Glutamatergic neuron (in vitro differentiated cells): ENCODE results near the gene SDF4. TPM values are rescaled to one million over a fixed set of nuclear protein-coding genes. Genes with fewer than 3 reads are reported as not detected.

Experiments used
- DNase-seq: peaks from one replicate; pipeline ENCODE4 v3.0.0; 2022
- H3K27ac Mint-ChIP-seq: one replicate; pipeline ENCODE4 v1.8.0; 2020; ENCODE audit warnings: mild to moderate bottlenecking, mixed read lengths, inconsistent platforms; ENCODE audit not compliant: unreplicated experiment
- H3K27me3 Mint-ChIP-seq: one replicate; pipeline ENCODE4 v1.8.0; 2020; ENCODE audit warnings: mild to moderate bottlenecking, moderate library complexity, mixed read lengths, inconsistent platforms; ENCODE audit not compliant: unreplicated experiment
- H3K36me3 Mint-ChIP-seq: one replicate; pipeline ENCODE4 v1.8.0; 2020; ENCODE audit warnings: mild to moderate bottlenecking, mixed read lengths, inconsistent platforms; ENCODE audit not compliant: unreplicated experiment
- H3K4me1 Mint-ChIP-seq: one replicate; pipeline ENCODE4 v1.8.0; 2020; ENCODE audit warnings: mild to moderate bottlenecking, low read depth, mixed read lengths, inconsistent platforms; ENCODE audit not compliant: unreplicated experiment
- H3K4me3 Mint-ChIP-seq: one replicate; pipeline ENCODE4 v1.8.0; 2020; ENCODE audit warnings: mild to moderate bottlenecking, mixed read lengths, inconsistent platforms; ENCODE audit not compliant: unreplicated experiment
- H3K9me3 Mint-ChIP-seq: one replicate; pipeline ENCODE4 v1.8.0; 2020; ENCODE audit warnings: mild to moderate bottlenecking, moderate library complexity, mixed read lengths, inconsistent platforms; ENCODE audit not compliant: unreplicated experiment
- total RNA-seq: library from RNA; stranded (reverse); fragmentation: NEBNext Ultra II Directional; extraction: Animal tissue kit (Norgen Biotek cat#: 25700); gene quantifications from one replicate; pipeline ENCODE4 v1.2.1, GENCODE V29; 2021; ENCODE audit not compliant: unreplicated experiment
- TF ChIP-seq, protein P1 (sequence below): fragments of 200-600 bp; sonication (generic); IDR thresholded peaks from one replicate; pipeline ENCODE4 v1.5.0; 2021; ENCODE audit not compliant: partially characterized antibody, unreplicated experiment

The SDF4 gene
- total RNA-seq, 1 donor from 2014 or later: 89.2 TPM

- TF ChIP-seq, protein P1, sequence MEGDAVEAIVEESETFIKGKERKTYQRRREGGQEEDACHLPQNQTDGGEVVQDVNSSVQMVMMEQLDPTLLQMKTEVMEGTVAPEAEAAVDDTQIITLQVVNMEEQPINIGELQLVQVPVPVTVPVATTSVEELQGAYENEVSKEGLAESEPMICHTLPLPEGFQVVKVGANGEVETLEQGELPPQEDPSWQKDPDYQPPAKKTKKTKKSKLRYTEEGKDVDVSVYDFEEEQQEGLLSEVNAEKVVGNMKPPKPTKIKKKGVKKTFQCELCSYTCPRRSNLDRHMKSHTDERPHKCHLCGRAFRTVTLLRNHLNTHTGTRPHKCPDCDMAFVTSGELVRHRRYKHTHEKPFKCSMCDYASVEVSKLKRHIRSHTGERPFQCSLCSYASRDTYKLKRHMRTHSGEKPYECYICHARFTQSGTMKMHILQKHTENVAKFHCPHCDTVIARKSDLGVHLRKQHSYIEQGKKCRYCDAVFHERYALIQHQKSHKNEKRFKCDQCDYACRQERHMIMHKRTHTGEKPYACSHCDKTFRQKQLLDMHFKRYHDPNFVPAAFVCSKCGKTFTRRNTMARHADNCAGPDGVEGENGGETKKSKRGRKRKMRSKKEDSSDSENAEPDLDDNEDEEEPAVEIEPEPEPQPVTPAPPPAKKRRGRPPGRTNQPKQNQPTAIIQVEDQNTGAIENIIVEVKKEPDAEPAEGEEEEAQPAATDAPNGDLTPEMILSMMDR: no peak
- Mint-ChIP-seq H3K36me3 (no peaks in the 10 kb centered on the region), H3K27me3 (peaks cover 5% of the 10 kb centered on the region), H3K27ac (peak overlapping the region; percentile 43), H3K4me1 (peaks cover 17% of the 10 kb centered on the region), H3K4me3 (peak overlapping the region; percentile 47), H3K9me3 (peaks cover 11% of the 10 kb centered on the region)
- no peak for DNase-seq
Observed at GRCh38 chr1:1255611-1256010, 23.8 kb upstream of the SDF4 start.

DNA sequence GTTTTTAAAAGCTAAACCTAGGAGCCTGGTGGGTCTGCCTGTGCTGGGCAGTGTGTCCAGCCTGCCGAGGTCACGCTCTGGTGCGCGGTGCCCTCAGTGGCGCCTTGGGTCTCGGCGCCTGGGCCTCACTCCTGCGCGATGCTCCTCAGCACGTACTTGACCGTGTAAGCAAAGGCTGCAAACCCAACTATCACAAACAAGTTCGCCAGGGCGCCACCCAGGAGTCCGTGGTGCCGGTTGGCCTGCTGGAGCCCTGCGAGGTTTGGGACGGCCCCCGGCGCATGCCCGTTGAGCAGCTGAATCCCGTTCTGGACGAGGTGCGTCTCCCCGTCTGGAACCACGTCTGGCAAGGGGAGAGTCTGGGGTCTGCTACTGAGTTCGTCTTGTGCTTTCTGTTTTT, 23.3 kb upstream of the SDF4 start:
- TF ChIP-seq, protein P1: no peak
- no peak for DNase-seq
- Mint-ChIP-seq H3K9me3 (peaks cover 13% of the 10 kb centered on the region), H3K27ac (no peak overlapping the region), H3K4me1 (peaks cover 12% of the 10 kb centered on the region), H3K27me3 (peaks cover 5% of the 10 kb centered on the region), H3K36me3 (no peaks in the 10 kb centered on the region), H3K4me3 (no peak overlapping the region)

DNA sequence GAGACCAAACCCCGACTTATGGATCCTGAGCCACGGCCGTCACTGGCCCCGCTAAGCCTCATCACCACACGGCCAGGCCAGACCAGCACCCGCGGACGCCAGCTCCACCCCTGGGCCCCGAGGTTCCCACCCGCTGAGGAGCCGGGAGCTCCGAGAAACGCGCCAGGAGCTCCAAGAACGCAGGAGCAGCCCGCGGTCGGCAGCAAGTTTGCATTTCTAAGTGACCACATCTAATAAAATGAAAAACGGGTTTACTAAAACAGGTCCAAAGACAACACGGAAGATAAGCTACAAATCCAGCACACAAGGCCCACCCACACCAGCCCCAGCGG, 22.8 kb upstream of the SDF4 start:
- no peak overlapping the region for H3K4me3 Mint-ChIP-seq
- H3K27me3 Mint-ChIP-seq: peaks cover 5% of the 10 kb centered on the region
- H3K36me3 Mint-ChIP-seq: no peaks in the 10 kb centered on the region
- no peak for DNase-seq
- H3K27ac Mint-ChIP-seq: no peak overlapping the region
- TF ChIP-seq, protein P1: no peak
- H3K4me1 Mint-ChIP-seq: peaks cover 7% of the 10 kb centered on the region
- H3K9me3 Mint-ChIP-seq: peaks cover 11% of the 10 kb centered on the region

- no peak overlapping the region for H3K4me3 Mint-ChIP-seq
- no peak for DNase-seq
- peaks cover 8% of the 10 kb centered on the region for H3K9me3 Mint-ChIP-seq
- H3K4me1 Mint-ChIP-seq: peaks cover 7% of the 10 kb centered on the region
- no peaks in the 10 kb centered on the region for H3K36me3 Mint-ChIP-seq
- H3K27me3 Mint-ChIP-seq: peaks cover 4% of the 10 kb centered on the region
- no peak overlapping the region for H3K27ac Mint-ChIP-seq
- TF ChIP-seq, protein P1: no peak
Observed at GRCh38 chr1:1253972-1254666, 22.3 kb upstream of the SDF4 start.

- Mint-ChIP-seq H3K27me3 (peaks cover 4% of the 10 kb centered on the region), H3K4me3 (no peak overlapping the region), H3K36me3 (no peaks in the 10 kb centered on the region), H3K27ac (no peak overlapping the region), H3K9me3 (peaks cover 4% of the 10 kb centered on the region), H3K4me1 (peaks cover 7% of the 10 kb centered on the region)
- DNase-seq: no peak
- TF ChIP-seq, protein P1: no peak
Observed at GRCh38 chr1:1253314-1253713, 21.5 kb upstream of the SDF4 start.
